ENCODE data around the gene EPRS1.

DNA sequence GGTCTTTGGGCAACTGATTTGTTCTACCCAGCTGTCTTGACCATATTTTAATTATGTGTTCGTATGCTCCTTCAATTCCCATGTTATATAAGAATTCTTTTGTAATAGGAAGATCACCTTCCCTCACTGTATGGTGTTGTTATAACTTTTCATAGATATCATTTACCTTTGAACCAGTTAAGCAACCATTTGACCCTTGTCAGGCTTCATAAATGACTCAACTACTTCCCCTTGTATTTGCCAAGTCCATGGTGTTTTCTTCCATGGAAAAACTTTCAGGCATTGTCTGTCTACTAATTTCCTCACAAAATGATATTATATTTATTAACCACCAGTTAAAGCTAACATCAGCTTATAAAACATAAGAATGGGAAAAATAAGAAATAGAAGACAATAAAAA lies 38.2 kb upstream of the EPRS1 start:
- TF ChIP-seq, protein P1, sequence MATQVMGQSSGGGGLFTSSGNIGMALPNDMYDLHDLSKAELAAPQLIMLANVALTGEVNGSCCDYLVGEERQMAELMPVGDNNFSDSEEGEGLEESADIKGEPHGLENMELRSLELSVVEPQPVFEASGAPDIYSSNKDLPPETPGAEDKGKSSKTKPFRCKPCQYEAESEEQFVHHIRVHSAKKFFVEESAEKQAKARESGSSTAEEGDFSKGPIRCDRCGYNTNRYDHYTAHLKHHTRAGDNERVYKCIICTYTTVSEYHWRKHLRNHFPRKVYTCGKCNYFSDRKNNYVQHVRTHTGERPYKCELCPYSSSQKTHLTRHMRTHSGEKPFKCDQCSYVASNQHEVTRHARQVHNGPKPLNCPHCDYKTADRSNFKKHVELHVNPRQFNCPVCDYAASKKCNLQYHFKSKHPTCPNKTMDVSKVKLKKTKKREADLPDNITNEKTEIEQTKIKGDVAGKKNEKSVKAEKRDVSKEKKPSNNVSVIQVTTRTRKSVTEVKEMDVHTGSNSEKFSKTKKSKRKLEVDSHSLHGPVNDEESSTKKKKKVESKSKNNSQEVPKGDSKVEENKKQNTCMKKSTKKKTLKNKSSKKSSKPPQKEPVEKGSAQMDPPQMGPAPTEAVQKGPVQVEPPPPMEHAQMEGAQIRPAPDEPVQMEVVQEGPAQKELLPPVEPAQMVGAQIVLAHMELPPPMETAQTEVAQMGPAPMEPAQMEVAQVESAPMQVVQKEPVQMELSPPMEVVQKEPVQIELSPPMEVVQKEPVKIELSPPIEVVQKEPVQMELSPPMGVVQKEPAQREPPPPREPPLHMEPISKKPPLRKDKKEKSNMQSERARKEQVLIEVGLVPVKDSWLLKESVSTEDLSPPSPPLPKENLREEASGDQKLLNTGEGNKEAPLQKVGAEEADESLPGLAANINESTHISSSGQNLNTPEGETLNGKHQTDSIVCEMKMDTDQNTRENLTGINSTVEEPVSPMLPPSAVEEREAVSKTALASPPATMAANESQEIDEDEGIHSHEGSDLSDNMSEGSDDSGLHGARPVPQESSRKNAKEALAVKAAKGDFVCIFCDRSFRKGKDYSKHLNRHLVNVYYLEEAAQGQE (IDR thresholded peaks at IDR 0.05; ENCODE audit: insufficient read depth in 1 of 2, low read depth in 2 of 2, low read length in 1 of 2) = no peak
- TF ChIP-seq, protein P2, sequence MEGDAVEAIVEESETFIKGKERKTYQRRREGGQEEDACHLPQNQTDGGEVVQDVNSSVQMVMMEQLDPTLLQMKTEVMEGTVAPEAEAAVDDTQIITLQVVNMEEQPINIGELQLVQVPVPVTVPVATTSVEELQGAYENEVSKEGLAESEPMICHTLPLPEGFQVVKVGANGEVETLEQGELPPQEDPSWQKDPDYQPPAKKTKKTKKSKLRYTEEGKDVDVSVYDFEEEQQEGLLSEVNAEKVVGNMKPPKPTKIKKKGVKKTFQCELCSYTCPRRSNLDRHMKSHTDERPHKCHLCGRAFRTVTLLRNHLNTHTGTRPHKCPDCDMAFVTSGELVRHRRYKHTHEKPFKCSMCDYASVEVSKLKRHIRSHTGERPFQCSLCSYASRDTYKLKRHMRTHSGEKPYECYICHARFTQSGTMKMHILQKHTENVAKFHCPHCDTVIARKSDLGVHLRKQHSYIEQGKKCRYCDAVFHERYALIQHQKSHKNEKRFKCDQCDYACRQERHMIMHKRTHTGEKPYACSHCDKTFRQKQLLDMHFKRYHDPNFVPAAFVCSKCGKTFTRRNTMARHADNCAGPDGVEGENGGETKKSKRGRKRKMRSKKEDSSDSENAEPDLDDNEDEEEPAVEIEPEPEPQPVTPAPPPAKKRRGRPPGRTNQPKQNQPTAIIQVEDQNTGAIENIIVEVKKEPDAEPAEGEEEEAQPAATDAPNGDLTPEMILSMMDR (IDR thresholded peaks at IDR 0.05) = no peak
- no peak for TF ChIP-seq POLR2AphosphoS5 (IDR thresholded peaks at IDR 0.05; ENCODE audit: low read depth, low read length)
- no peak for TF ChIP-seq TCF7L2 (IDR thresholded peaks at IDR 0.05; ENCODE audit: low read depth, low read length)
